Uterus (tissue), 2 donors: ENCODE measurements around the gene NKX2-8.

ENCODE experiments used
- CTCF ChIP-seq, 4 experiments: fragments of 200-600 bp in 2 of 4; fragments of 450-650 bp in 2 of 4; sonication (generic) in 2 of 4; IDR thresholded peaks; one replicate each; pipeline ENCODE4 v1.5.1; 2016 to 2019; ENCODE audit warnings: antibody characterized with exemption in 4 of 4, mild to moderate bottlenecking in 2 of 4, moderate library complexity in 1 of 4
- POLR2A ChIP-seq, 2 donors: fragments of 450-650 bp; IDR thresholded peaks; one replicate each; pipeline ENCODE4 v1.6.1; 2016; ENCODE audit warnings: antibody characterized with exemption in 2 of 2, mild to moderate bottlenecking in 1 of 2, moderate library complexity in 1 of 2

GRCh38 chr14:36553656-36554260 lies 28.7 kb downstream of the NKX2-8 start:
- peak; percentile 16 to 50 (median 32) for TF ChIP-seq CTCF (IDR thresholded peaks at IDR 0.05)
- TF ChIP-seq POLR2A (IDR thresholded peaks at IDR 0.05): no peak
